Measurements from ENCODE around the gene PDCD2L.

DNA sequence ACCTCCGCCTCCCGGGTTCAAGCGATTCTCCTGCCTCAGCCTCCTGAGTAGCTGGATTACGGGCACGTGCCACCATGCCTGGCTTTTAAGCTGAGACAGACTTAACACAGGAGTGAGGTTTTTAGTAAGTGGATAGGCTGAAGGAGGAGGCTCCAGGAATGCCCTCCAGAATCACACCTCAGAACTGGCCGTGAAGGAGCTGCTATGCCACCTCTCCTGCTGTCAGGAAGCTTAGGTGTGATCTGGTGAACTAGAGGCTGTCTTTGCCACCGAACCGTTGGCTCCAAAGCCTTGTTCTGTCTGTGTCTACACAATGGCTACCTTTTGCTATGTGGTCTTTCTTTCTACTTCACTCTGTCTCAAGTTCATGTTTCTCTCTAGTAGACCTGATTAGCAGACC lies 4.2 kb downstream of the PDCD2L start:
- no peak for TF ChIP-seq ATF2 (IDR thresholded peaks at IDR 0.05; ENCODE audit: low read length)
- no peak for TF ChIP-seq CTCF (IDR thresholded peaks at IDR 0.05; ENCODE audit: control extremely low read depth in 1 of 3, insufficient read depth in 1 of 3, low read depth in 1 of 3, low read length in 3 of 3)
- no peak for TF ChIP-seq ATF3 (IDR thresholded peaks at IDR 0.05; ENCODE audit: insufficient read depth, low read depth, low read length)
- TF ChIP-seq EZH2 (IDR thresholded peaks at IDR 0.05; ENCODE audit: low read depth, low read length, severe bottlenecking): no peak
- TF ChIP-seq EP300 (IDR thresholded peaks at IDR 0.05; ENCODE audit: borderline replicate concordance in 1 of 2, low read depth in 2 of 2, low read length in 2 of 2): no peak
- TF ChIP-seq POLR2A (IDR thresholded peaks at IDR 0.05; ENCODE audit: control extremely low read depth in 1 of 2, low read depth in 2 of 2, low read length in 2 of 2): no peak
- no peak for TF ChIP-seq KDM4A (IDR thresholded peaks at IDR 0.05; ENCODE audit: low read depth, low read length, severe bottlenecking)
- no peak for TF ChIP-seq SUZ12 (IDR thresholded peaks at IDR 0.05; ENCODE audit: low read length)
- no peak for TF ChIP-seq SIRT6 (IDR thresholded peaks at IDR 0.05; ENCODE audit: low read length)
- TF ChIP-seq CEBPB (IDR thresholded peaks at IDR 0.05; ENCODE audit: low read depth, low read length): no peak
